Stimulated activated CD4-positive, alpha-beta T cell treated with anti-CD3 and anti-CD28 coated beads, Interleukin-15, amount 100 ng/mL, for 48 hours (primary cell): ENCODE results near the gene RAI14.
A peak's percentile ranks its signal among the peaks of the same experiment; 100 is the strongest.
"Not testable (repeated sequence)": the region's sequence is repeated elsewhere in the genome, so short reads cannot be mapped to it uniquely, and the experiment has no call there.

Source experiments
- DNase-seq, 2 donors: peaks; one replicate each; pipeline ENCODE4 v3.0.0-alpha.2; 2020; ENCODE audit warnings: low read depth in 2 of 2

Gene RAI14

GRCh38 chr5:34820593-34820992 is 164.5 kb downstream of the RAI14 start:
- no peak for DNase-seq

- DNase-seq, result no peak
Observed at GRCh38 chr5:34822956-34823715, 167.0 kb downstream of the RAI14 start.

- DNase-seq, result no peak
Observed at GRCh38 chr5:34826347-34826746, 170.2 kb downstream of the RAI14 start.

GRCh38 chr5:34827588-34828506 is 171.7 kb downstream of the RAI14 start:
- DNase-seq, result no peak

GRCh38 chr5:34830827-34831226 is 174.7 kb downstream of the RAI14 start:
- not testable (repeated sequence) for DNase-seq

GRCh38 chr5:34831303-34831702 is 175.2 kb downstream of the RAI14 start:
- DNase-seq, result no peak

GRCh38 chr5:34832568-34832967 is 176.4 kb downstream of the RAI14 start:
- no peak for DNase-seq

GRCh38 chr5:34833090-34833489 is 177.0 kb downstream of the RAI14 start:
- DNase-seq, result no peak

- no peak for DNase-seq
Observed at GRCh38 chr5:34833976-34834793, 178.1 kb downstream of the RAI14 start.

GRCh38 chr5:34834794-34835089 is 178.6 kb downstream of the RAI14 start:
- DNase-seq, result no peak

GRCh38 chr5:34835664-34836063 is 179.5 kb downstream of the RAI14 start:
- no peak for DNase-seq

GRCh38 chr5:34838785-34839714 is 182.9 kb downstream of the RAI14 start, which contains the start of gene TTC23L:
Gene TTC23L (plus strand): TSS chr5:34839164. CDS start chr5:34840672, 1,508 bp downstream.
- DNase-seq, result peak; percentile 81

- no peak for DNase-seq
Observed at GRCh38 chr5:34841816-34842215, 185.7 kb downstream of the RAI14 start.

GRCh38 chr5:34842554-34842953 is 186.4 kb downstream of the RAI14 start:
- no peak for DNase-seq

GRCh38 chr5:34843497-34843896 is 187.4 kb downstream of the RAI14 start:
- no peak for DNase-seq

- DNase-seq, result no peak
Observed at GRCh38 chr5:34844106-34844505, 188.0 kb downstream of the RAI14 start.

- DNase-seq, result no peak
Observed at GRCh38 chr5:34844999-34845398, 188.9 kb downstream of the RAI14 start.

- DNase-seq, result no peak
Observed at GRCh38 chr5:34847056-34847455, 190.9 kb downstream of the RAI14 start.

GRCh38 chr5:34847552-34847951 is 191.4 kb downstream of the RAI14 start:
- DNase-seq, result no peak

- no peak for DNase-seq
Observed at GRCh38 chr5:34848230-34848629, 192.1 kb downstream of the RAI14 start.

GRCh38 chr5:34849253-34849652 is 193.1 kb downstream of the RAI14 start:
- DNase-seq, result no peak
